ENCODE data around the gene LMCD1. TPM values are rescaled to one million over a fixed set of nuclear protein-coding genes. Genes with fewer than 3 reads are reported as not detected.

The LMCD1 gene
- total RNA-seq, 1 donor from 2014 or later: 26.1 TPM

DNA sequence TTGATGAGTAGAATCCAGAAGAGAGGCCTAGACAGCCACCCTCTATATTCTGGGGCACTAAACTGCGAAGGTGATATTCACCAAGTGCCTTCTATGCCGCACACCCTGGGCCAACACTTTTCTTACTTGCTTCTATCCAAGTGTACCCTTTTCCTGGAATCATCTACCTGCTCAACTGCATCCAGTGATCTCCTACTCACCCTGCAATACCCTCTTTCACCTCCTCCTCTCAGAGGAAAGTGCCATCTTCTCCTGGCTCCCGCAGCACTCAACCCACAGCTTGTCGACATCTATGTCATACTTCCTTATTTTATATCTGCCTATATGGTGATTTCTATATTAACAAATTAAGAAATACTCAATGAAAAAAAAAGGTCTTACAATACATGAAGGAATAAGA, 28.6 kb upstream of the LMCD1 start:
- TF ChIP-seq, protein P1, sequence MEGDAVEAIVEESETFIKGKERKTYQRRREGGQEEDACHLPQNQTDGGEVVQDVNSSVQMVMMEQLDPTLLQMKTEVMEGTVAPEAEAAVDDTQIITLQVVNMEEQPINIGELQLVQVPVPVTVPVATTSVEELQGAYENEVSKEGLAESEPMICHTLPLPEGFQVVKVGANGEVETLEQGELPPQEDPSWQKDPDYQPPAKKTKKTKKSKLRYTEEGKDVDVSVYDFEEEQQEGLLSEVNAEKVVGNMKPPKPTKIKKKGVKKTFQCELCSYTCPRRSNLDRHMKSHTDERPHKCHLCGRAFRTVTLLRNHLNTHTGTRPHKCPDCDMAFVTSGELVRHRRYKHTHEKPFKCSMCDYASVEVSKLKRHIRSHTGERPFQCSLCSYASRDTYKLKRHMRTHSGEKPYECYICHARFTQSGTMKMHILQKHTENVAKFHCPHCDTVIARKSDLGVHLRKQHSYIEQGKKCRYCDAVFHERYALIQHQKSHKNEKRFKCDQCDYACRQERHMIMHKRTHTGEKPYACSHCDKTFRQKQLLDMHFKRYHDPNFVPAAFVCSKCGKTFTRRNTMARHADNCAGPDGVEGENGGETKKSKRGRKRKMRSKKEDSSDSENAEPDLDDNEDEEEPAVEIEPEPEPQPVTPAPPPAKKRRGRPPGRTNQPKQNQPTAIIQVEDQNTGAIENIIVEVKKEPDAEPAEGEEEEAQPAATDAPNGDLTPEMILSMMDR (IDR thresholded peaks at IDR 0.05; ENCODE audit: unreplicated experiment): no peak
- H3K4me3 Mint-ChIP-seq (ENCODE audit: low read depth): no peak overlapping the region
- H3K36me3 Mint-ChIP-seq (ENCODE audit: insufficient read depth): no peaks in the 10 kb centered on the region
- no peaks in the 10 kb centered on the region for H3K9me3 Mint-ChIP-seq (ENCODE audit: low read depth)
- H3K4me1 Mint-ChIP-seq (ENCODE audit: low read depth): peaks cover 3% of the 10 kb centered on the region
- H3K27me3 Mint-ChIP-seq: no peaks in the 10 kb centered on the region
- no peak for DNase-seq (ENCODE audit: low spot score, unreplicated experiment)
- no peak overlapping the region for H3K27ac Mint-ChIP-seq

DNA sequence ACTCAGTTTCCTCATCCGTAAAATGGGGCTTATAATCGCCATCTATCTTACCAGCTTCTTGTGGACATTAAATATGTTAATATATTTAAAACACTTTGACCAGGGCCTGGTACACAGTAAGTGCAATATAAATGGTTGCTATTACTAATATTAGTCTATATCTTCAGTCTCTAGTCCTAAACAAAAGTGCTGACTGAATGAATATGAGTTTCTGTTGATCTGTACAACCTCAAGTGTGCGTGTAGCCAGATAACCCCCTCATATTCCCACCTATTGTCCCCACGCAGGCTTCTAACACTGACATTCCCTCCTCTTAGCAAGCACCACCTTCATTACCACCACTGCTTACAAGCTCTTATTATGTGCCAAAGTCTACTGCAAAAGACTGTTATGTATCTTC, 27.6 kb upstream of the LMCD1 start:
- Mint-ChIP-seq H3K9me3 (ENCODE audit: low read depth) (peaks cover 3% of the 10 kb centered on the region), H3K27me3 (no peaks in the 10 kb centered on the region), H3K4me1 (ENCODE audit: low read depth) (peaks cover 3% of the 10 kb centered on the region), H3K36me3 (ENCODE audit: insufficient read depth) (no peaks in the 10 kb centered on the region), H3K4me3 (ENCODE audit: low read depth) (no peak overlapping the region), H3K27ac (no peak overlapping the region)
- DNase-seq (ENCODE audit: low spot score, unreplicated experiment): no peak
- TF ChIP-seq, protein P1 (IDR thresholded peaks at IDR 0.05; ENCODE audit: unreplicated experiment): no peak

DNA sequence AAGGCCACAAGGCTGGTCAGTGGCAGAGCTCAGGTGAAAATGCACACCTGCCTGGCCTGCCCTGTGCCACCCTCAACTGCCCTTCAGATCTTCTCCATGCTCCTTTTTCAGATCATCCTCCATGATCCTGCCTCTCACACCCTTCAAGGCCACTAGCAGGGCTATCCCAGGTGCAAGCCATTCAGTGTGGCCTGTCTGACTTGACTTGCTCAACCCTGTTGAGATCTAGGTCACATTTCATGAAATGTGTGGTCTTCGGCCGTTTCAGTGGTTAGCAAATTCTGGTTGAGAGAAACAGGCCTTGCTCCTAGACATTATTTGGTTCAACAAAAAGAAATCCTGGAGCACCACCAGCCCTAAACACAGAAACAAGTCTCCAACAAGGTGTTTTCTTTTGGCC, 26.6 kb upstream of the LMCD1 start:
- Mint-ChIP-seq H3K36me3 (ENCODE audit: insufficient read depth) (no peaks in the 10 kb centered on the region), H3K27me3 (no peaks in the 10 kb centered on the region), H3K4me3 (ENCODE audit: low read depth) (no peak overlapping the region), H3K27ac (no peak overlapping the region), H3K9me3 (ENCODE audit: low read depth) (peaks cover 5% of the 10 kb centered on the region), H3K4me1 (ENCODE audit: low read depth) (peaks cover 3% of the 10 kb centered on the region)
- no peak for DNase-seq (ENCODE audit: low spot score, unreplicated experiment)
- TF ChIP-seq, protein P1 (IDR thresholded peaks at IDR 0.05; ENCODE audit: unreplicated experiment): no peak

DNA sequence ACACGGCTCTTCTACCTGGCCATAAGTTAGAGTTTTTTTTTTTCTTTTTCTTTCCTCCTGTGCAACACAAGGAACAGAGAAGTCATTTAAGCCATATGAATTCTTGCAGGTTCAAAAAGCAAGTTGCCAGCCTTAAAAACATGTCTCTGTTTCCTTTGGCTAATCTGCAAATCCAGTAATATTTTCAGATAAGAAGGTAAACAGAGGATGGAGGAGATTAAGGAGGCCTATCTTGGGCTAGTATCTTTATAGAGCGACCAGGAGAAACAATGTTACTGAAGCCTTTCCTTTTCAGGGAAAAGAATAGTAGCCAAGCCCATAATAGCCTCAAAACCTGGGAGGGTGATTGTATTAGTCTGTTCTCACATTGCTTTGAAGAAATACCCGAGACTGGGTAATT, 20.9 kb upstream of the LMCD1 start:
- DNase-seq (ENCODE audit: low spot score, unreplicated experiment): no peak
- H3K4me3 Mint-ChIP-seq (ENCODE audit: low read depth): no peak overlapping the region
- H3K4me1 Mint-ChIP-seq (ENCODE audit: low read depth): peaks cover 21% of the 10 kb centered on the region
- H3K36me3 Mint-ChIP-seq (ENCODE audit: insufficient read depth): peaks cover 7% of the 10 kb centered on the region
- H3K27me3 Mint-ChIP-seq: no peaks in the 10 kb centered on the region
- peaks cover 17% of the 10 kb centered on the region for H3K9me3 Mint-ChIP-seq (ENCODE audit: low read depth)
- no peak overlapping the region for H3K27ac Mint-ChIP-seq
- TF ChIP-seq, protein P1 (IDR thresholded peaks at IDR 0.05; ENCODE audit: unreplicated experiment): no peak

DNA sequence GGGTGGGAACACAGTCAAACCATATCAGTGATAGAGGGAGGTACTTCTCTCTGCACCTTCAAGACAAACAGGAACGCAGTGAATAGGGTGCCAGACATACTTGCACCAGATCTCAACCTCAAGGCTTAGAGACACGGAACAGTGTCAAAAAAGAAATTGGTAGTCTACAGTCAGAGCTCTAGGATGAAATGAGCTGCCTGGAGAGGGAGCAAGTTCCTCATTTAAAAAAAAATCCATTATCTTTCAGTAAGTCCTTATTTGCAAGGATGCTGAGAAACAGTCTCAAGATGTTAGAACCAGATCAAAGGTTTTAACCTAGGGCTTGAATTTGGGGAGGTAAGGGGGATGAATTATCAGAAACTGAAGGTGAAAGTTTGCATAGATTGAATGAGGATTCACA, 20.2 kb upstream of the LMCD1 start:
- DNase-seq (ENCODE audit: low spot score, unreplicated experiment): no peak
- Mint-ChIP-seq H3K4me1 (ENCODE audit: low read depth) (peaks cover 21% of the 10 kb centered on the region), H3K9me3 (ENCODE audit: low read depth) (peaks cover 17% of the 10 kb centered on the region), H3K27ac (no peak overlapping the region), H3K4me3 (ENCODE audit: low read depth) (no peak overlapping the region), H3K36me3 (ENCODE audit: insufficient read depth) (peaks cover 7% of the 10 kb centered on the region), H3K27me3 (no peaks in the 10 kb centered on the region)
- TF ChIP-seq, protein P1 (IDR thresholded peaks at IDR 0.05; ENCODE audit: unreplicated experiment): no peak

All from progenitor cell of endocrine pancreas (in vitro differentiated cells).